M059J (cell line): Measurements from ENCODE around the gene TMEM215. TPM values are rescaled to one million over a fixed set of nuclear protein-coding genes. Genes with fewer than 3 reads are reported as not detected.

Source experiments
- total RNA-seq: library from RNA; depleted of rRNA; stranded (reverse); fragments of >200 nt; shearing (Covaris generic); gene quantifications from 2 replicates; pipeline ENCODE4 v1.2.3, GENCODE V29; 2014; rRNA removed

TMEM215 gene
- total RNA-seq, 1 experiment from 2014 or later = not detected

Other genes starting within 250 kb of the TMEM215 start
- gene SMIM27, start 231.2 kb upstream of the TMEM215 start, total RNA-seq = 6.5 and 13.4 TPM in 2 replicates
- gene TOPORS, start 231.0 kb upstream of the TMEM215 start, total RNA-seq = 27.3 and 33.7 TPM in 2 replicates
- gene NDUFB6, start 210.4 kb upstream of the TMEM215 start, total RNA-seq = 161 and 179 TPM in 2 replicates
- gene TAF1L, start 147.9 kb upstream of the TMEM215 start, total RNA-seq = 0.02 TPM in 2 replicates
- 47.6 and 53.1 TPM in 2 replicates for gene APTX, start 218.1 kb downstream of the TMEM215 start, total RNA-seq
- gene DNAJA1, start 241.7 kb downstream of the TMEM215 start, total RNA-seq = 265 and 312 TPM in 2 replicates